ENCODE data around the gene CER1.

DNA sequence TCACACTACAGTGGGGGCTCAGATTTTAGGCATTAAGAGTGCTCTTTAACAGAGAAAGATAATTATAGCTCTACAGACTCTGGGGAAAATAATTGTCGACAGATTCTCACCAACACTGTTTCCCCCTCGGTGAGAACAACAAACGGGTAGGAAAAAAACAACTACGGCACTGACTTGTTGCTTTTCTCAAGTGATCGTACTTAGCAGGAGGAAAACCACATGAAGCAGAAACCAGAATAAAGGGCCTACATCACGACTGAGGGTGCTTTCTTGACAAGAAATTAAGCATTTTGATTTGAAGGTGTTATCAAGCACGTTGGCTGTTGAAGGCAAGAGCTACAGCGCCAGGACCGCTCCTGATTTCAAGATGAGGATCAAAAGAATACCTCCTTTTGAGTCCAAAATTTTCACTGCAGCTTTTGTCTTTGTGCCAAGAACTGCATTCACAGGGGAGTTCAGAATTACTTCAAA, 27.2 kb upstream of the CER1 start:
- TF ChIP-seq CTCF (IDR thresholded peaks at IDR 0.05; ENCODE audit: low read depth, low read length) (no peak), POLR2A (IDR thresholded peaks at IDR 0.05; ENCODE audit: extremely low read depth, insufficient read length) (no peak), MAX (IDR thresholded peaks at IDR 0.05; ENCODE audit: low read depth, low read length) (no peak), MYC (IDR thresholded peaks at IDR 0.05; ENCODE audit: low read depth, low read length) (no peak)
